Aorta (tissue), 5 donors: Measurements from ENCODE around the gene ETV5. TPM values are rescaled to one million over a fixed set of nuclear protein-coding genes. Genes with fewer than 3 reads are reported as not detected.

Source experiments
- ATAC-seq: fragments of 200-7000 bp; cut with Tn5 transposase; one replicate; pipeline ENCODE4 v1.9.1; 2022; ENCODE audit warnings: moderate library complexity; ENCODE audit not compliant: low FRiP score
- DNase-seq, 2 donors: peaks; one replicate each; pipeline ENCODE4 v3.0.0-alpha.2; 2020
- H3K27ac ChIP-seq, 2 donors: one replicate each; pipeline ENCODE4 v1.5.1; 2013; ENCODE audit warnings: low read length in 2 of 2, mild to moderate bottlenecking in 2 of 2, moderate library complexity in 2 of 2, control low read depth in 1 of 2, inconsistent platforms in 1 of 2, low read depth in 1 of 2
- H3K27me3 ChIP-seq, 2 donors: one replicate each; pipeline ENCODE4 v1.6.1; 2013; ENCODE audit warnings: control low read depth in 1 of 2, low read length in 1 of 2, mild to moderate bottlenecking in 1 of 2, moderate library complexity in 1 of 2; ENCODE audit not compliant: insufficient read depth in 2 of 2, control insufficient read depth in 1 of 2
- H3K36me3 ChIP-seq, 2 donors: one replicate each; pipeline ENCODE4 v1.6.1; 2013; ENCODE audit warnings: control low read depth in 1 of 2, low read length in 1 of 2, mild to moderate bottlenecking in 1 of 2; ENCODE audit not compliant: insufficient read depth in 2 of 2, control insufficient read depth in 1 of 2
- H3K4me1 ChIP-seq, 2 donors: one replicate each; pipeline ENCODE4 v1.6.1; 2013; ENCODE audit warnings: low read length in 2 of 2, control low read depth in 1 of 2, mild to moderate bottlenecking in 1 of 2, moderate library complexity in 1 of 2; ENCODE audit not compliant: insufficient read depth in 2 of 2, control insufficient read depth in 1 of 2
- H3K4me3 ChIP-seq, 2 donors: one replicate each; pipeline ENCODE4 v1.5.1; 2013; ENCODE audit warnings: low read length in 2 of 2, control low read depth in 1 of 2, mild to moderate bottlenecking in 1 of 2
- H3K9me3 ChIP-seq: one replicate; pipeline ENCODE4 v1.6.1; 2013; ENCODE audit warnings: mild to moderate bottlenecking, low read length; ENCODE audit not compliant: control insufficient read depth
- WGBS, 2 donors: extraction: QIAGEN DNeasy Blood & Tissue Kit; methylation state at CpG; one replicate each; pipeline ENCODE4 v1.1.7; 2013; 5-methylcytosine and 5-hydroxymethylcytosine counted together
- intact Hi-C, 2 donors: fragments of 100-400 bp; cut with DNase I; formaldehyde crosslinking; loops; one replicate each; pipeline versions ENCODE4 v1.14.2 to v1.15.0; 2022
- polyA plus RNA-seq, 2 donors: library from polyadenylated mRNA; stranded (reverse); fragments of 200-250 nt; gene quantifications; one replicate each; pipeline ENCODE4 v1.2.3, GENCODE V29; 2013
- total RNA-seq, 2 donors: library from RNA; stranded (reverse); fragmentation: NEBNext Ultra II Directional; extraction: Animal tissue kit (Norgen Biotek cat#: 25700); gene quantifications; one replicate each; pipeline ENCODE4 v1.2.1, GENCODE V29; 2021
- donor health status: healthy with polysubstance abuse.
- donor health status: Bipolar disorder and iron deficiency.
- donor health status: DM: no; HTN: no; CAD: no.
- donor health status: DM: no; HTN: no; CAD: no.
- donor health status: DM: yes; HTN: yes; CAD: no.

ETV5 gene
- total and polyA plus RNA-seq, 4 donors: 7.6 to 34.0 (median 17.1) TPM

- Histone ChIP-seq H3K4me3 (no peak overlapping the region), H3K27me3 (no peaks in the 10 kb centered on the region), H3K27ac (no peak overlapping the region), H3K4me1 (no peaks in the 10 kb centered on the region), H3K36me3 (no peaks in the 10 kb centered on the region), H3K9me3 (no peaks in the 10 kb centered on the region)
- intact Hi-C loops: no loop called here
- no peak for DNase-seq
- ATAC-seq: no peak
- 58 to 68% methylated on average over 3 of the region's 3 CpGs for WGBS, 2 donors
These were observed 105.9 kb downstream of the ETV5 start for GRCh38 chr3:186002884-186003472.

DNA sequence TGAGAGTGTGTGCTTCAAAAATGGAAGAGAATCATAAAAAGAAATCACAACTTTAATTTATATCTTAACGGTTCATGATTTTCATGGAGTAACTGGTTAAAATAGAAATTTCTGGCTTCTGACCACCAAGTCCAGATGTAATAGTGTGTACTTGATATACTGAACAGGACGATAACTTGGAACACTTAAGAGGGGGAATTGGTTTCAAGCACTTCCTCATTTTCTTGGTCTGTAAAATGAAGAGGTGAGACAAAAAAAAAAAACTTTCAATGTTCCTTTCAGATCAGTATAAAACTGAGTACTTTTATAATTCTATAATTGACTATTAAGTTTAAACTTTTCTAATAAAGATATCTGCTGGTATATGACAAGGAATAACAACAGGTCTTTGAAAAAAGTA, 107.0 kb downstream of the ETV5 start:
- DNase-seq: no peak
- intact Hi-C loops: no loop called here
- ATAC-seq: no peak
- no peaks in the 10 kb centered on the region for H3K4me1 ChIP-seq
- H3K36me3 ChIP-seq: no peaks in the 10 kb centered on the region
- WGBS, 2 donors: 55 to 65% methylated on average over 2 of the region's 2 CpGs
- no peak overlapping the region for H3K27ac ChIP-seq
- H3K9me3 ChIP-seq: no peaks in the 10 kb centered on the region
- H3K27me3 ChIP-seq: no peaks in the 10 kb centered on the region
- H3K4me3 ChIP-seq: no peak overlapping the region

- ATAC-seq: no peak
- no peak overlapping the region for H3K4me3 ChIP-seq
- no peaks in the 10 kb centered on the region for H3K9me3 ChIP-seq
- 92 to 95% methylated on average over 14 of the region's 14 CpGs for WGBS, 2 donors
- no peak overlapping the region for H3K27ac ChIP-seq
- DNase-seq: no peak
- no peaks in the 10 kb centered on the region for H3K36me3 ChIP-seq
- H3K27me3 ChIP-seq: no peaks in the 10 kb centered on the region
- H3K4me1 ChIP-seq: no peaks in the 10 kb centered on the region
- intact Hi-C loops: no loop called here
These were observed 109.7 kb downstream of the ETV5 start for GRCh38 chr3:185999221-185999620.

GRCh38 chr3:185998136-185998535, 110.8 kb downstream of the ETV5 start:
- Histone ChIP-seq H3K9me3 (no peaks in the 10 kb centered on the region), H3K27ac (no peak overlapping the region), H3K4me3 (no peak overlapping the region), H3K4me1 (no peaks in the 10 kb centered on the region), H3K36me3 (no peaks in the 10 kb centered on the region), H3K27me3 (no peaks in the 10 kb centered on the region)
- 80 to 82% methylated on average over 2 of the region's 2 CpGs for WGBS, 2 donors
- DNase-seq: no peak
- intact Hi-C loops: no loop called here
- ATAC-seq: no peak

- ATAC-seq (no peak), DNase-seq (no peak)
- H3K9me3 ChIP-seq: no peaks in the 10 kb centered on the region
- intact Hi-C loops: no loop called here
- H3K4me1 ChIP-seq: peaks cover 0 to 2% of the 10 kb centered on the region in 2 donors
- WGBS, 2 donors: 88 to 94% methylated on average over 3 of the region's 3 CpGs
- no peak overlapping the region for H3K4me3 ChIP-seq
- H3K27ac ChIP-seq: no peak overlapping the region
- H3K36me3 ChIP-seq: no peaks in the 10 kb centered on the region
- no peaks in the 10 kb centered on the region for H3K27me3 ChIP-seq
These were observed 111.8 kb downstream of the ETV5 start for GRCh38 chr3:185997130-185997529.

Other genes with a start within 250 kb of the ETV5 start
- 100 to 1,000 TPM; 104 to 150 TPM for gene TRA2B, start 171.1 kb downstream of the ETV5 start, total RNA-seq
- 10 to 100 TPM; 77.4 to 77.9 TPM for gene TRA2B, start 171.1 kb downstream of the ETV5 start, polyA plus RNA-seq